ENCODE measurements around the gene KIDINS220. TPM values are rescaled to one million over a fixed set of nuclear protein-coding genes. Genes with fewer than 3 reads are reported as not detected.

KIDINS220 gene
- total RNA-seq, 1 experiment from 2014 or later = 43.1 TPM

- no peak for DNase-seq (ENCODE audit: low read depth)
These were observed 31.9 kb downstream of the KIDINS220 start for GRCh38 chr2:8805278-8806210.

- peak; percentile 94 for DNase-seq (ENCODE audit: low read depth)
These were observed 33.6 kb downstream of the KIDINS220 start for GRCh38 chr2:8803658-8804379.

DNA sequence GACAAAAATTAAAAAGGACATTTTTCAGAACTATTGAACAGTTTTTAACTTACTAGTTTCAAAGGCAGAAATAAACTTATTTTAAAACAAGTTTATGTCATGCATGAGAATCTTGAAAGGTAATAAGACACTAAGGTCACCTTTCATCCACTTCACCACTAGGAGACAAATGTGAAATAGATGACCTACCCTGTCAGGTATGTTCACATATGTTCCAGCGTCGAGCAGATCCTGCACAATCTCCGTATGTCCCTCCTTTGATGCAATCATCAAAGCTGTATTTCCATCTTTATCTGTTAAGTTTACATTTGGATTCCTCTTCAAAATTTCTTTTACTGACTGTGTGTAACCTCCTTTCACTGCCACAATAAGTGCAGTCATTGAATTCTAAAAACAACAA is 34.7 kb downstream of the KIDINS220 start:
- DNase-seq (ENCODE audit: low read depth) = no peak

DNA sequence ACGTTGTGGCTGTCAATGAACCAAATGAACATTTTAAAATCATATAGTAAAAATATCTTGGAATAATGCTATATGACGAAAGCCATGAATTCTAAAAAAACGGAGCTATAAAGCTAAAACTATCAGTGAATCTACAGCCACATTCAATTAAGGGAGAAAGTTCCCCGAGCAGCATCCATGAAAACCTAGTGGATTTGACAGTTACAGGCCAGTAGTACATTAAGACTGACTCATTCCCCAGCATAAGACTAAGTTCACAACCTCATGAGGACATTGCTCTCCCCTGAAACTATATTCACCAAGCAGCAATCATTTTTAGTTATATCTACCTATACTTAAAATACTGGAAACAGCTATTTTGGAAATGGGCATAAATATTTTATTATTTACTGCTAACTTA is 36.6 kb downstream of the KIDINS220 start:
- DNase-seq (ENCODE audit: low read depth) = no peak

GRCh38 chr2:8800218-8800617 is 37.2 kb downstream of the KIDINS220 start:
- no peak for DNase-seq (ENCODE audit: low read depth)

- no peak for DNase-seq (ENCODE audit: low read depth)
These were observed 38.4 kb downstream of the KIDINS220 start for GRCh38 chr2:8799004-8799403.

GRCh38 chr2:8798393-8798792 is 39.0 kb downstream of the KIDINS220 start:
- no peak for DNase-seq (ENCODE audit: low read depth)

DNA sequence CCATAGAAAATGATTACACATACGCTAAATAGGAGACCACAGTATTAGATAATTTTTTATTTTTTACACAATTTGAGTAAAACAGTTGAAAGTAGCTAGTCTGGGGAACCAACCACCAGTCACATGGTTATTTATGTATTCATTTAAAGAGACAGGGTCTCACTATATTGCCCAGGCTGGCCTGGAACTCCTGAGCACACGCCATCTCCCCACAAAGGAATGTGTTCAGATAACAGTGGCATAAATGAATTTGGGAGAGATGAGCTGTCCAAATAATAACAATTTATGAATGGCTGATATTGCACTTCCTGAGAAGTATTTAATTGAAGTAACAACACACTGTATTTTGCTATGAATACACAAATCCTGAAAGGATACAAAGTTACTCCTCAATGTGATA is 39.7 kb downstream of the KIDINS220 start:
- DNase-seq (ENCODE audit: low read depth) = no peak

- no peak for DNase-seq (ENCODE audit: low read depth)
These were observed 40.4 kb downstream of the KIDINS220 start for GRCh38 chr2:8796878-8797550.

DNA sequence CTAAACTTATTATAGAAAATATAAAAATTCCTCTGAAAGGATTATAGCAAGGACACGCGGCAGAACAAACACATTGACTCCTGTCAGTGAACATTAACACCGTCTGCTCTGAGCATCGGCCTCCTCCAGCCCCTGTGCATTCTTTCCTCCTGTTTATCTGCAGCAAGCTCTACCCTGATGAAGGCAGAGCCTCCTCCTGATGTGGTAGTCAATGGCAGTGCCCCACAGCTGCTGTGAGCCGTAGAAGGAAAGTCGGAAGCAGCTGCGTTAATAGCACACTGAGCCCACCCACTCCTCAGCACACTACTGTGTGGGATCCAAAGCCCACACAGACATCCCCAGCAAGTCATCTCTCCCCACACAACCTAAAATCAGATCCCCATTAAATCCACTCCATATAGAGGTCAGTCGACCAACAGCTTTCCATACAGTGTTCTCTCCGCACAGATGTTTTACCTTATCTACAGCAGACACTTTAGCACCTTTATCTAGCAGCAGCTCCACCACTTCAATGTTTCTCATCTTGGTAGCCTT is 41.0 kb downstream of the KIDINS220 start:
- DNase-seq (ENCODE audit: low read depth) = no peak

GRCh38 chr2:8794923-8795825 is 42.2 kb downstream of the KIDINS220 start:
- peak; percentile 31 for DNase-seq (ENCODE audit: low read depth)

- DNase-seq (ENCODE audit: low read depth) = no peak
These were observed 46.7 kb downstream of the KIDINS220 start for GRCh38 chr2:8790739-8791162.

DNA sequence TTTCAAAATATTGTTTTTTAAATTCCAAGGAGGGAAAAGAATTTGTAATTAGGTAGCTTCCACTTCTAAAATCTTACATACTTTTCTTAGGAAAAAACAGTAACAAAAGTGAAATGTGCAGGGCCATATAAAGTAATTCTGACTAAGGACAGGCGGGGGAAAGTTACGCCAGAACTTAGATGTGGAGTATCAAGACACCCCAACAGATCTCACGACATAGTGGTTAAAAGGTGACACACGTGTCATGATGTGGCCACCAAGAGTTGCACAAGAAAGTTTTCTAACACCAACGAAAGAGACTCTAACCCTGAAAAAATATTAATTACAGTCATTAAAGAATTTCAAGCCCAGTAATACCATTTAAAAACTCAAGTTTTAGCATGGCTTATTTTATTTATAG is 51.0 kb downstream of the KIDINS220 start:
- DNase-seq (ENCODE audit: low read depth) = no peak

- DNase-seq (ENCODE audit: low read depth) = no peak
These were observed 57.4 kb downstream of the KIDINS220 start for GRCh38 chr2:8779795-8780671.

GRCh38 chr2:8774371-8774770 is 63.0 kb downstream of the KIDINS220 start:
- DNase-seq (ENCODE audit: low read depth) = no peak

GRCh38 chr2:8767324-8767723 is 70.1 kb downstream of the KIDINS220 start:
- no peak for DNase-seq (ENCODE audit: low read depth)

- DNase-seq (ENCODE audit: low read depth) = peak; percentile 56
These were observed 75.8 kb downstream of the KIDINS220 start for GRCh38 chr2:8761529-8762164.

DNA sequence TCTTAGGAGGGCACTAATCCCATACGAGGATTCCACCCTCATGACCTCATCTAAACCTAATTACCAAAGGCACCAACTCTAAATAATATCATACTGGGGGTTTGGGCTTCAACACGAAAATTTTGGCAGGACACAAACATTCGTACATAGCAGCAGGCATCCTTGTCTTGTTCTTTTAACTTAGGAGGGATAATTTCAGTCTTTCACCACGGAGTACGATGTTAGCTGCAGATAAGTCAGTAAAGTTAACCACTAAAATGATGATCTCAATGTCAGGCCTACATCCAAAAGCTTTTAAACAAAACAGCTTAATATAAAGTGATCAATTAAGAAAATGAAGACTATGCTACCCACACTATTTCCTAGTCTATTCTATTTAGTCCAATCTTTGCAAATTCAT is 80.7 kb downstream of the KIDINS220 start:
- no peak for DNase-seq (ENCODE audit: low read depth)

- no peak for DNase-seq (ENCODE audit: low read depth)
These were observed 81.2 kb downstream of the KIDINS220 start for GRCh38 chr2:8756230-8756629.
